ENCODE results near the gene SNRNP35. TPM values are rescaled to one million over a fixed set of nuclear protein-coding genes. Genes with fewer than 3 reads are reported as not detected.

Gene SNRNP35
- total and polyA plus RNA-seq, 9 of the 15 experiments (the other 6 are each of a cell fraction or from before 2014, with no cell fraction given), result 17.7 to 41.0 (median 25.5) TPM

DNA sequence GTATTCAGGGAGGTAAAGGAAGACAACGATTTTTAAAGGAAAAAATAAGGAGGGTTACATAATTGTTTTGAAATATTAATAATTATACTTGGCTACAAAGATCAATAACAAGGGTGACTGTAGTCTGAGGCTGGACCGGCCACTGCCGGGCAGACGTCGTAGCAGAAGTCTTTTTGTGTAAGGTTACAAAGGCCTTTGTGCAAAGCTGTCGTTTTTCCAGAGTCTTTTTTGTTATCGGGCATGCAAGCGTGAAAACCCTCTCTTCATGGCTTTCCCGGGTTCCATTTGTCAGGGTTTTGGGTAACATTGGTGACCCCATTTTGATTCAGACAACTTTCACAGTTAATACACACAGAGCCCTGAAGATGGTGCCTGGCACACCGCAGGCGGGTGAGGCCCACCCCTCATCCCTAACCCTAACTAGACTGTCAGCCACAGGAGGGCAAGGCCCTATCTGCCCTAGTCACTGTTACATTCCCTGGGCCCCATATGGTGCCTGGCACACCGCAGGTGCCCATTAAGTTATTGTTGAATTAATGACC, 44.3 kb downstream of the SNRNP35 start (continued):
- TF ChIP-seq ZNF444 (CRISPR knock-in tag; IDR thresholded peaks at IDR 0.05) (no peak), SIN3A (IDR thresholded peaks at IDR 0.05; ENCODE audit: borderline replicate concordance in 2 of 2, control insufficient read depth in 1 of 2, low read depth in 2 of 2, low read length in 2 of 2) (no peak)
- TF ChIP-seq, protein P1, sequence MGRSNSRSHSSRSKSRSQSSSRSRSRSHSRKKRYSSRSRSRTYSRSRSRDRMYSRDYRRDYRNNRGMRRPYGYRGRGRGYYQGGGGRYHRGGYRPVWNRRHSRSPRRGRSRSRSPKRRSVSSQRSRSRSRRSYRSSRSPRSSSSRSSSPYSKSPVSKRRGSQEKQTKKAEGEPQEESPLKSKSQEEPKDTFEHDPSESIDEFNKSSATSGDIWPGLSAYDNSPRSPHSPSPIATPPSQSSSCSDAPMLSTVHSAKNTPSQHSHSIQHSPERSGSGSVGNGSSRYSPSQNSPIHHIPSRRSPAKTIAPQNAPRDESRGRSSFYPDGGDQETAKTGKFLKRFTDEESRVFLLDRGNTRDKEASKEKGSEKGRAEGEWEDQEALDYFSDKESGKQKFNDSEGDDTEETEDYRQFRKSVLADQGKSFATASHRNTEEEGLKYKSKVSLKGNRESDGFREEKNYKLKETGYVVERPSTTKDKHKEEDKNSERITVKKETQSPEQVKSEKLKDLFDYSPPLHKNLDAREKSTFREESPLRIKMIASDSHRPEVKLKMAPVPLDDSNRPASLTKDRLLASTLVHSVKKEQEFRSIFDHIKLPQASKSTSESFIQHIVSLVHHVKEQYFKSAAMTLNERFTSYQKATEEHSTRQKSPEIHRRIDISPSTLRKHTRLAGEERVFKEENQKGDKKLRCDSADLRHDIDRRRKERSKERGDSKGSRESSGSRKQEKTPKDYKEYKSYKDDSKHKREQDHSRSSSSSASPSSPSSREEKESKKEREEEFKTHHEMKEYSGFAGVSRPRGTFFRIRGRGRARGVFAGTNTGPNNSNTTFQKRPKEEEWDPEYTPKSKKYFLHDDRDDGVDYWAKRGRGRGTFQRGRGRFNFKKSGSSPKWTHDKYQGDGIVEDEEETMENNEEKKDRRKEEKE (IDR thresholded peaks at IDR 0.05; ENCODE audit: borderline replicate concordance in 1 of 2, control insufficient read depth in 1 of 2, low read depth in 2 of 2, low read length in 1 of 2), result no peak

DNA sequence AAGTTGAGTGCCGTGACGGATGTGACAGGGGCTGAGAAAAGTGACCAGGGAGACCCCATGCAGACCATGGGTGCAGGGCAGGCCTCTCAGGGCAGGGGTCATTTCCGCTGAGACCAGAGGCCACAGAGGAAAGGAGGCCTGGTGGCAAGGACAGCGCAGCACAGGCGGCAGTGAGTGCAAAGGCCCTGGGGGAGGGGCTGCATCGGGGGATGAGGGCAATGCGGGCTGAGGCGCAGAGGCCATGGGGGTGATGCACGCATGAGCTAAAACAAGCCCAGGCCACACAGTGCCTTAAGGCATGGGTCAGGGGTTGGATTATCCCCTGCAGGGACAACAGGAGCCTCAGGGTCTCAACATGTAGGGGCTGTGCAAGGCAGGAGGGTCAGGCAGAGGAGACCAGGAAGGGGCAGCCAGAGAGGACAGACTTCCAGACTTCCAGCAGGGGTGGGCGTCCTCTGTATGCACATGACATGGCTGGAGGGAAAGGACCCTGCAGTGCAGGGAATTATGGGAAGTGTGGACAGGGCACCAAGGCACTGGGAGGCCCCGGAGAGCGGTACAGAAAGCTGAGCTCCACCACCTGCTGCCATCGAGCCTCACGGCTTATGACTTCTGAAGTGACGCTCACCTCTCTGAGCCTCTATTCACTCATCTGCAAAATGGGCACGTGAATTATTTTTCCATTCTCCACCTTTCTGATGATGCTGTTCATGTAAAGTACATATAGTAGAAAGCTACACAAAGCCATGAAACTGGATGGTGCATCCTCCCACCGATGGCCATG, 48.3 kb downstream of the SNRNP35 start:
- Histone ChIP-seq H3K27ac (ENCODE audit: extremely low read depth, low read depth, low read length) (no peak overlapping the region), H3K4me1 (replicated peaks in 1 of 2; ENCODE audit: control insufficient read depth in 2 of 2, insufficient read depth in 2 of 2, low read length in 2 of 2) (peaks cover 0 to 11% of the 10 kb centered on the region in 2 experiments; a peak in 2 of 5 replicates), H3K36me3 (ENCODE audit: control insufficient read depth, insufficient read depth, low read length) (peaks cover 16% of the 10 kb centered on the region), H3K4me3 (no peak overlapping the region), H3K27me3 (ENCODE audit: control insufficient read depth in 2 of 2, insufficient read depth in 2 of 2, low read length in 2 of 2) (no peaks in the 10 kb centered on the region; a peak in 1 of 5 replicates), H3K9me3 (replicated peaks; ENCODE audit: control insufficient read depth, insufficient read depth, low read depth, low read length) (no peaks in the 10 kb centered on the region), H2AFZ (ENCODE audit: low read depth, low read length) (no peak overlapping the region), H3K4me2 (ENCODE audit: insufficient read depth, low read length) (no peak overlapping the region), H3K9ac (ENCODE audit: insufficient read depth in 1 of 2, low read depth in 2 of 2, low read length in 2 of 2) (peak overlapping the region in 1 of 2 experiments; percentile 74; a peak in 2 of 4 replicates), H4K20me1 (replicated peaks; ENCODE audit: control insufficient read depth, insufficient read depth, low read length) (no peaks in the 10 kb centered on the region), H3K79me2 (ENCODE audit: control insufficient read depth, insufficient read depth, low read length) (no peaks in the 10 kb centered on the region), H3K9me1 (ENCODE audit: control insufficient read depth, insufficient read depth, low read length) (no peaks in the 10 kb centered on the region)
- no peak for ATAC-seq
- intact Hi-C loops (cut with micrococcal nuclease) (no loop called here), in situ Hi-C loops (cut with MboI) (no loop called here)
- TF ChIP-seq RBM25 (IDR thresholded peaks at IDR 0.05; ENCODE audit: low read depth, low read length, severe bottlenecking) (peak; percentile 25), LCOR (CRISPR knock-in tag; IDR thresholded peaks at IDR 0.05) (no peak)
- no peak for DNase-seq (ENCODE audit: extremely low read depth in 1 of 4, low spot score in 3 of 4)
- 88% methylated on average over 17 of the region's 17 CpGs for WGBS (ENCODE audit: insufficient coverage, low coverage, missing lambda C conversion rate)
- ChIA-PET POLR2A (interaction anchor here (0.7 to 1.1 kb wide), 2 partner anchors 8 to 13 kb away, joined by 3 to 4 read pairs; no protein-coding TSS in a partner anchor), CTCF (ENCODE audit: low intra/inter-chr PET ratio) (no interaction called here)
- no peak for FAIRE-seq
- BruUV-seq (replicated peaks), result no TSS peak

All from K562 (cell line).